NCI-H345 treated with DMSO at 0.1 percent for 48 hours (cell line): ENCODE data around the gene ZNF23.

Experiments
- DNase-seq: peaks from one replicate; lab custom pipeline; 2025; ENCODE audit not compliant: unreplicated experiment; lab: John Stamatoyannopoulos, UW

The ZNF23 gene

GRCh38 chr16:71399801-71400563, 62.1 kb downstream of the ZNF23 start:
- DNase-seq, result no peak
